Measurements from ENCODE around the gene CFTR.

Gene CFTR

DNA sequence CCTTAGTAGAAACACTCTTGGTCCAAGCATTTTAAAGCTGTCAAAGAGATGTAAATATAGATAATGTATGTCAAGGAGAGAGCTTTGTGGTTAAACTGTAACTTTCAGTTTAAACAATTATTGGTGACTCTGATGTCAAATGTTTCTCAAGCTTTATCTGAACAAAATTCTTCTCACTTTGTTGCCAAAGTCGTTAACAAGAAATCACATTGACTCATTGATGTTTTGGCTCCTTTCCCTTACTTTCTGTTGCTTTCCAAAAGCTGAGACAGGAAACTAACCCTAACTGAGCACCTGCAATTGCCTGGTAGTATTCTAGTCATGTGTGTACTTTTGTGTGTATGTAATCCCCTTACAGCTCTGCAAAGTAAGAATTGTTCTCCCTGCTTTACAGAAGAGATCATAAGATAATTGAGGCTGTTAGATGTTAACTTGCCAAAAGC, 108.5 kb downstream of the CFTR start:
- DNase-seq (ENCODE audit: low spot score) = no peak

DNA sequence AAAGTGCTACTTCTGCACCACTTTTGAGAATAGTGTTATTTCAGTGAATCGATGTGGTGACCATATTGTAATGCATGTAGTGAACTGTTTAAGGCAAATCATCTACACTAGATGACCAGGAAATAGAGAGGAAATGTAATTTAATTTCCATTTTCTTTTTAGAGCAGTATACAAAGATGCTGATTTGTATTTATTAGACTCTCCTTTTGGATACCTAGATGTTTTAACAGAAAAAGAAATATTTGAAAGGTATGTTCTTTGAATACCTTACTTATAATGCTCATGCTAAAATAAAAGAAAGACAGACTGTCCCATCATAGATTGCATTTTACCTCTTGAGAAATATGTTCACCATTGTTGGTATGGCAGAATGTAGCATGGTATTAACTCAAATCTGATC, 110.4 kb downstream of the CFTR start:
- no peak for DNase-seq (ENCODE audit: low spot score)

DNA sequence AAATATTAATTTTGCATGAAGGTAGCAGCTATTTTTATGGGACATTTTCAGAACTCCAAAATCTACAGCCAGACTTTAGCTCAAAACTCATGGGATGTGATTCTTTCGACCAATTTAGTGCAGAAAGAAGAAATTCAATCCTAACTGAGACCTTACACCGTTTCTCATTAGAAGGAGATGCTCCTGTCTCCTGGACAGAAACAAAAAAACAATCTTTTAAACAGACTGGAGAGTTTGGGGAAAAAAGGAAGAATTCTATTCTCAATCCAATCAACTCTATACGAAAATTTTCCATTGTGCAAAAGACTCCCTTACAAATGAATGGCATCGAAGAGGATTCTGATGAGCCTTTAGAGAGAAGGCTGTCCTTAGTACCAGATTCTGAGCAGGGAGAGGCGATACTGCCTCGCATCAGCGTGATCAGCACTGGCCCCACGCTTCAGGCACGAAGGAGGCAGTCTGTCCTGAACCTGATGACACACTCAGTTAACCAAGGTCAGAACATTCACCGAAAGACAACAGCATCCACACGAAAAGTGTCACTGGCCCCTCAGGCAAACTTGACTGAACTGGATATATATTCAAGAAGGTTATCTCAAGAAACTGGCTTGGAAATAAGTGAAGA, 112.3 kb downstream of the CFTR start:
- no peak for DNase-seq (ENCODE audit: low spot score)

- no peak for DNase-seq (ENCODE audit: low spot score)
Observed at GRCh38 chr7:117596134-117596533, 116.3 kb downstream of the CFTR start.

- no peak for DNase-seq (ENCODE audit: low spot score)
Observed at GRCh38 chr7:117597755-117598154, 117.9 kb downstream of the CFTR start.

DNA sequence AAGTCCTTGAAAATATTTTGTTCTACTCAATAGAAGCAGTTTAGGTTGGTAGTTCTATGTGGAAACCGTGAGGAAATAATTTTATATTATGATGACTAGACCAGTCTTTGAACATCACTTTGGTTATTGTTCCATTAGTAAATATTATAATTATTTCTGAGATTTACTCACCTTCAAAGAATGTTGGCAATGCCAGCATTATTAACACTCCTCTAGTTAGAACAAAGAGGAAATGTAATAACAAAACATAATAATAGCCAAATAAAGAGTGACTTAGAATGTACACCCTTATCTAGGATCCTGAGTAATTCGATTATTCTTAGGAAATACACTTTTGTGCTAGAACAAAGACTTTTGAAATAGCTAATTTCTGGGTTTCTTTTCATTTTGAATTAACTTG, 121.1 kb downstream of the CFTR start:
- DNase-seq (ENCODE audit: low spot score) = no peak

DNA sequence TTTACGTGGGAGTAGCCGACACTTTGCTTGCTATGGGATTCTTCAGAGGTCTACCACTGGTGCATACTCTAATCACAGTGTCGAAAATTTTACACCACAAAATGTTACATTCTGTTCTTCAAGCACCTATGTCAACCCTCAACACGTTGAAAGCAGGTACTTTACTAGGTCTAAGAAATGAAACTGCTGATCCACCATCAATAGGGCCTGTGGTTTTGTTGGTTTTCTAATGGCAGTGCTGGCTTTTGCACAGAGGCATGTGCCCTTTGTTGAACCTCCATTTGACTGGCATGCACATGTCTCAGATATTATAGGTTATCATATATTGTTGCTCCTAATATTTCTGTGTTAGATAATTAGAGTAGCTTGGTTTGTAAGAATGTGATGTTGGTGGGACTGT, 123.8 kb downstream of the CFTR start:
- DNase-seq (ENCODE audit: low spot score) = no peak

GRCh38 chr7:117605712-117606111, 125.9 kb downstream of the CFTR start:
- no peak for DNase-seq (ENCODE audit: low spot score)

DNA sequence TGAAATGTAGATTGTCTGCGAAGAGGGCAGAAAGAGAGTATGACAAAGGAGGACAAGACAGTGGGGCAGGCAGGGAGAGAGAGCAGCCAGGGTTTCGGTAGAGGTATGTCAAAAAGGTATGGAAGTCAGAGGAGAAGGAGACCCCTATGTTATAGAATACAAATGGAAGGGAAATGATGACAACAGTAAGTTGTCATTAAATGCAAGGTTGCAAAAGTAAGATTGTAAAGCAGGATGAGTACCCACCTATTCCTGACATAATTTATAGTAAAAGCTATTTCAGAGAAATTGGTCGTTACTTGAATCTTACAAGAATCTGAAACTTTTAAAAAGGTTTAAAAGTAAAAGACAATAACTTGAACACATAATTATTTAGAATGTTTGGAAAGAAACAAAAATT, 126.3 kb downstream of the CFTR start:
- no peak for DNase-seq (ENCODE audit: low spot score)

GRCh38 chr7:117610396-117610795, 130.6 kb downstream of the CFTR start:
- no peak for DNase-seq (ENCODE audit: low spot score)

- no peak for DNase-seq (ENCODE audit: low spot score)
Observed at GRCh38 chr7:117612637-117613036, 132.8 kb downstream of the CFTR start.

DNA sequence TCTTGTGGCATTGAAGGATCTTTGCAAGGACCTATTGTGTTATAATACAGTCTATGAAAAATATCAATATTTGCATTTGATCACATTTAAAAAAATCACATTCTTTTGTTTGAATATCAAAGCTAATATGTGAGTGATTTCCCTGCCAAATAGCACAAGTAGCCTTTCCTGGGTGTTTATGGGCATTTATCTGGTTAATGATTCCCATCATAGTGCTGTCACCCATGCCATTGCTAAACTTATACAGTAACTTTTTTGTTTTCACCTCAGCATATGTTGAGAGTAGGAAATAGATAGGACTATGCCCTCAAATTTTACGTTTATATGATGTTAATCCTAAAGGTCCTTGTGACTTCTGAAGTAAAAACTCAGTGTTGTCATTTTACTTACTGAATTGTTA, 136.9 kb downstream of the CFTR start:
- DNase-seq (ENCODE audit: low spot score) = no peak

- no peak for DNase-seq (ENCODE audit: low spot score)
Observed at GRCh38 chr7:117619681-117620080, 139.9 kb downstream of the CFTR start.

- no peak for DNase-seq (ENCODE audit: low spot score)
Observed at GRCh38 chr7:117621075-117621618, 141.3 kb downstream of the CFTR start.

DNA sequence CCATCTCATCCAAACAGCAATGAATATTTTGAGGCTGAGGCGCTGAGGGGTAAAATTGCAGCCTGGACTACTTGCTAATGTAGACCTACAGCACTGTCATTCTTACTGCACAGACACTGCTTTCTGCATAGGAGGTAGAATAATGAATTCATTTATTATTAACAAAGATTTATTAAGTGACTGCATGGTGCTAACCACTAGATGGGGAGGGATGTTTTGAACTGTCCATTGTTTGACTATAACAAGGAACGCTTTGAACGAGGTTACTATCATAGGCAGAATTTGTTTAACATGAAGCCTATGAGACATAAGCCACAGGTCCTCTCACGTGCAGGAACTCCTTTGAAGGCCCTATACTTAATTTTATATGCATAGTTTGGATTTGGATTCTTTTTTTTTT, 143.8 kb downstream of the CFTR start:
- DNase-seq (ENCODE audit: low spot score) = no peak

- no peak for DNase-seq (ENCODE audit: low spot score)
Observed at GRCh38 chr7:117630501-117630900, 150.7 kb downstream of the CFTR start.

GRCh38 chr7:117630907-117631564, 151.2 kb downstream of the CFTR start:
- DNase-seq (ENCODE audit: low spot score) = no peak

GRCh38 chr7:117631652-117632051, 151.8 kb downstream of the CFTR start:
- no peak for DNase-seq (ENCODE audit: low spot score)

GRCh38 chr7:117637937-117638336, 158.1 kb downstream of the CFTR start:
- DNase-seq (ENCODE audit: low spot score) = no peak

DNA sequence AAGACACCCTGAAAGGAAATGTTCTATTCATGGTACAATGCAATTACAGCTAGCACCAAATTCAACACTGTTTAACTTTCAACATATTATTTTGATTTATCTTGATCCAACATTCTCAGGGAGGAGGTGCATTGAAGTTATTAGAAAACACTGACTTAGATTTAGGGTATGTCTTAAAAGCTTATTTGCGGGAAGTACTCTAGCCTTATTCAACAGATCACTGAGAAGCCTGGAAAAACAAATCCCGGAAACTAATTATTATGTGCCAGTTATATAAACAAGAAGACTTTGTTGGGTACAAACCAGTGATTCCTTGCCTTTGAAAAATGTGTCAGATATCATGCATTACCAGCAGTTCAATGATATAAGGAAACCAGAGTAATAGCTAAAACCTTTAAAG, 160.1 kb downstream of the CFTR start:
- DNase-seq (ENCODE audit: low spot score) = no peak

- DNase-seq (ENCODE audit: low spot score) = no peak
Observed at GRCh38 chr7:117640465-117640864, 160.6 kb downstream of the CFTR start.

DNA sequence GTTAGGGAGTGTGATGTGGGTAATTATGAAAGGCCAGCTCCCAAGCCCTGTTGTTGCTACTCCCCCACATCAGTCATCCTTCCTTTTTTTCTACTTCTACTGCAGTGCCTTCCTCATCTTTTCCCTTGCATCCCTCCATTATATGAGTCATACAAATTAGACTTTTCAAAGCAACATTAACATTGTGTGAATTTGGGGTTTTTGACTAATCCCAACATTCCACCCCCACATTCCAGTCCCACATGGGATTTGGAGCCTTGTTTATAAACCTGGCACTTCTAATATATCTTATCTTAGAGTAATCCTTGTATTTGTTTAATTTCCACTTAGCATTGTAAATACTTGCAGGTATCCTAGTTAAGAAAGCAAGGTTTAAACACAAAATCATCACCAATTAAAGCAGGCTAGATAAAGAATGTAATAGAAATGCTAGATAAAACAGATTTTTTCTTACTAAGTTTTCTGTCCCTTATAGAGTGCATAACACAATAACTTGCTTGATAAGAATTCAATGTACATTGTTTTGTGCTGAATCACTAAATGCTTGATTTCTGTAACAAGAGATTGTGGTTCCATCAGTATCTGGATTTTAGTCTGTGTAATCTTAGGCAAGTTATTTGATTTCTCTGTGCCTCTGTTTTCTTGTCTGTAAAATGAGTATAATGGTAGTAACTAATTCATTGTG, 165.8 kb downstream of the CFTR start:
- no peak for DNase-seq (ENCODE audit: low spot score)

- DNase-seq (ENCODE audit: low spot score) = no peak
Observed at GRCh38 chr7:117648203-117648866, 168.5 kb downstream of the CFTR start.

Measured in hematopoietic multipotent progenitor cell treated with erythropoietin and hydrocortisone succinate and interleukin-3 and kit ligand, for 17 days (in vitro differentiated cells).